ENCODE results near the gene PSAPL1.

The PSAPL1 gene

DNA sequence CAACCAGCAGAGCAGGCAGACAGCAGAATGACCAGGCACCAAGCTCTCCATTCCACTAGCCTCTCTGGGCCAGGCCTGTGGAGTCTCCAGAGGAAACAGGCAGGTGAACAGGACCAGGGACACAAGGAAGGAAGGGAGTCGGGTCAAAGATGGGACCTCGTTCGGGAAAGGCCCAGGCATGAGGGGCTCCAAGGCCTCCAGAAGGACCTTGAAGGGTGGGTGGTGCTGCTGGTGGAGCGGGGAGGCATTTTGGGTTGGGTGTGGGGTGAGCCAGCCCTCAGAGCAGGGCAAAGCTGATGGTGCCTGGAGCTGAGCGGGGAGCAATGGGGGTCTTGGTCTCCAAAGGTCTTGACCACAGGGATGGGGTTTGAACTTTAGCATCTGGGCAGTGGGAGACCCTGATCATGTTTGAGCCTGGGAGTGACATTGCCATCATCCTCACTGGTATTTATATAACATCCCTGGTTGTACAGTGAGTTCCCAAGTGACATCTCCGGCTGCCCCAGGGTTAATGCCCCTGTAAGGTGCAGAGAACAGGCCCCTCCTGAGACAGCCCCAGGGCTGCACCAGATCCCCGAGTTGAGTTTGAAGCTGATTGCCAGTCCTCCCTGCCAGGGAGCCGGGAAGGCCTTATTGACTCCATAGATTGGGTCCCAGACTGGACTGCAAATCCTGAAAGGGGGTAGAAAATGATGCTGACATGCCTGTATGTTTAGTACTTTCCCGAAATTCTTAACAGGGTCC, 52.7 kb downstream of the PSAPL1 start:
- DNase-seq (ENCODE audit: low read depth, low spot score), result no peak

- DNase-seq (ENCODE audit: low read depth, low spot score), result no peak
Observed at GRCh38 chr4:7381221-7381889, 53.4 kb downstream of the PSAPL1 start.

Measured in astrocyte of the hippocampus (primary cell).